Activated T-cell treated with anti-CD3 and anti-CD28 coated beads for 4 hours (primary cell): ENCODE results near the gene CALR3.
"Not testable (repeated sequence)": the region's sequence is repeated elsewhere in the genome, so short reads cannot be mapped to it uniquely, and the experiment has no call there.

Source experiments
- DNase-seq: peaks from one replicate; pipeline ENCODE4 v3.0.0-alpha.2; 2020

Gene CALR3

GRCh38 chr19:16456652-16457194 is 39.2 kb downstream of the CALR3 start:
- no peak for DNase-seq

GRCh38 chr19:16455489-16455888 is 40.5 kb downstream of the CALR3 start:
- no peak for DNase-seq

DNA sequence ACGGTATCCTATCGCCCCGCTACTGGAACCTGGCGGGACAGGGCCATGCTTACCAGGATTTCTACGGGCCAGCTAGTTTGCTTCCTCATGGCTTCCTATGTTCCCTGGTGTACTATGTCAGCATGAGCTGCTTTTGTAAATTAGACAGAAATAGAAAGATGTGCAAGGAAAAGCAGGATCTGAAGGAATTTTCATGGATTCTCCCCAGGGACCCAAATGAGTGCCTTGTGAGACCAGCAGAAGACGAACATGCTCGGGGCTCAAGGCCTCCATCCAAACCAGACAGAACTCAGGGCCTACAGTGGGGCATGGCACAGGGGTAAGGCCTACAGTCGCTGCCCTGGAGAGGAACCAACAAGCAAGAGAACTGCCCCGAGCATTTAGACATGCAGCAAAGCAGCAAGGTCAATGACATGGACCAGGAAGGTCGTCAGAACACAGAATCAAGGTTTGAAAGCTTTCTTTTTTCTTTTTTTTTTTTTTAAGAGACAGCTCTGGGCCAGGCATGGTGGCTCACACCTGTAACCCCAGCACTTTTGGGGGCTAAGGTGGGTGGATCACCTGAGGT is 41.5 kb downstream of the CALR3 start:
- DNase-seq: no peak

- DNase-seq: no peak
These were observed 43.6 kb downstream of the CALR3 start for GRCh38 chr19:16452325-16452724.

GRCh38 chr19:16449330-16449961 is 46.5 kb downstream of the CALR3 start:
- no peak for DNase-seq

DNA sequence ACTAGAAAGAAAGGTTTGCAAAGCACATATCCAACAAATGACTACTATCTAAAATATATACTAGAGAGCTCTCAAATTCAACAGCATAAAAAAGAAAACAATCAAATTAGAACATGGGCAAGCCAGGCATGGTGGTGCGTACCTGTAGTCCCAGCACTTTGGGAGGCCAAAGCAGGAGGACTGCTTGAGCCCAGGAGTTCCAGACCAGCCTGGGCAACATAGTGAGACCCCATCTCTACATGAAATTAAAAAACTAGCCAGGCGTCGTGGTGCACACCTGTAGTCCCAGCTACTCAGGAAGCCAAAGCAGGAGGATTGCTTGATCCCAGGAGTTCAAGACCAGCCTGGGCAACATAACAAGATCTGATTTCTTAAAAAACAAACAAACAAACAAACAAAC is 47.1 kb downstream of the CALR3 start:
- DNase-seq: not testable (repeated sequence)

DNA sequence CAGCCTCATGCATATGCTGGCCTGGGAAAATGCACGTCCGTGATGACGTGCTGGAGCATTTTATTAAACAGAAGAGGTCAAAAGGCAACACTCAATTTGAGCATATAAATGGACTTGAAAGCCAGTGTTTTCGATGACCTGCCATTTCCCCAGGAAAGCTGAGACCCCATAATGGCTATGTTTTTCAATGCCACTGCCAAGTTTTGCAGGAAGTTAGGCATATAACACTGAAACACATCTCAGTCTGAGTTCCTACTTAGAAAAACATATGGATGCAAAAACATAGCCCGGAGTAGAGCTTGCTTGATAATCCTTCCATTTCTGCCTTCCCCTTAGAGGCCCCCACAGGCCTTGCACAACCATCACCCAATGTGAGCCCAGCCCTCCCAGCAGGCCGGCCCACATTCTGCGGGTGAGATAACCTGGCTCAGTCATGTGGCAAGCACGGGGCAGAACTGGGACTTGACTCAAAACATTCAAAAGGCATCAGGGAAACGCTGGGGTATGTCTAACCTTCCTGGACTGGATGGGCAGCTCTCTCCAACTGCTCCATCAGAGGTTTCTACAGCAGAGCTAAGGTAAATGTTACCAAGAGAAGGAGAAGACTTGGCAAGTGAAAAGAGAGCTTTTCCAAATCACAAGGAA is 49.1 kb downstream of the CALR3 start:
- no peak for DNase-seq

- no peak for DNase-seq
These were observed 49.8 kb downstream of the CALR3 start for GRCh38 chr19:16446108-16446723.

GRCh38 chr19:16445238-16446107 is 50.5 kb downstream of the CALR3 start:
- no peak for DNase-seq

DNA sequence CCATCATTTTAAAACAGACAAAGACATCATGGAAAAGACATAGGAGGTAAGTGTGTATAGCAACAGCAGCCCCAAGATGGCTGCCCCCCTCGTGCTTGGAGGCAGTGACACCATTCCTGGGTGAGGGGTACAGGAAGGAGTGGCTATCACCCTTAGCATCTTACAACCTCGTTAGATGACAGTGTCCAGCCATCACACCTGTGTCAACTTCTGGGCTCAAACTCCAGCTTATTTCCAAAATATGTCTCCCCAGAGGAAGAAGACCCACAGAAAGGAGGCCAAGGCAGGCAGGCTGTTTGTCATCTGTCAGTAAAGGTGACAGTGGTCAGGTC is 51.7 kb downstream of the CALR3 start:
- no peak for DNase-seq

GRCh38 chr19:16442386-16443276 is 53.3 kb downstream of the CALR3 start:
- DNase-seq: no peak

- no peak for DNase-seq
These were observed 54.3 kb downstream of the CALR3 start for GRCh38 chr19:16441661-16442162.

DNA sequence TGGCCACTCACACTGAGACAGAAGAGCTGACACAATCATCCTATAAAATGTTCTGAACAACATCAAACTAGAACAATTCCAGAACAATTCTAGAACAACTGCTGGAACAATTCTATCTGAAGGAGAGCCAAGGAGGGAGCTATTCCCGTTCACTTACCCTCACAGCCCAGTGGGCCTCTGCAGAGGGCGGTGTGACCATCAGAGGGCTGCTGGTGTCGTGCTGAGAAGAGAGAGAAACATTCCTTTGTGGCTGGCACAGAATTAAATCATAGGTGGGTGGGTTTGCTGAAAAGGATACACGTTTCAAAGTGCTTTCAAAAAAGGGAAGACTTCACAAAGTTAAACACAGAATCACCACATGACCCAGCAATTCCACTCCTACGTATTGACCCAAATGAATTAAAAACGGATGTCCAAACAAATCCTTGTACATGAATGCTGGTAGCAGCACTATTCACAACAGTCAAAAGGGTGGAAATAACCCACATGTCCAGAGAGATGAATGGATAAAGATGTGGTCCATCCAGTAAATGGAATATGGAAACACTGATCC is 59.1 kb downstream of the CALR3 start:
- no peak for DNase-seq

GRCh38 chr19:16435999-16436650 is 59.8 kb downstream of the CALR3 start:
- no peak for DNase-seq

DNA sequence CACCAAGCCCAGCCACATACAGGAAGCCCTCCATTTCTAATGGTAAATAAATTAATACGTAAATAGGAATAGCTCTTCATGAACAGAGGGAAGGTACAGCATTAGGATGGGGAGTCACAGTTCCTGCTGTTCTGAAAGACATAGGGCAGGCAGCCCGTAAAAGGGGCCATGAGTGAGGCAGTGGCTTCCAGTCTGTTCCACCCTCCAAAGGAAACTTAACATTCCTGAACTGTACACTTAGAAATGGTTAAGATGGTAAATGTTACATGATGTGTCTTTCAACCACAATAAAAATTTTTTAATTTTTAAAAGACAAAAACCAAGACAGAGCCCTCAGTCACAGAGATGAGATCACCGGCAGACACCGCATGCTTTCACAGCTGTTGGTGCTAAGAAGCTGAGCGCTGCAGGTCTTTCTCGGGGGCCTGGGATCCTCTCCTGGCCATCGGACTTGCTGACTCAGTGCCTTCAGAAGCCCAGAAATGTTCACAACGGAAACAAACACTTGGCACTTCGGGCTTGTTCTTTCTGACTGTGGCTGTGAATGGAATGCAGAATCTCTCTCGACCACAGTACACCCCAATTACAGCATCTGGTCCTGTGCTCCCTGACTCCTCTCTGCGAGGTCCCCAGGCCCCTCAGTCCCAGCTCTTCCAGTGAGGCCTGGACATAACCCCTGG is 60.6 kb downstream of the CALR3 start:
- DNase-seq: no peak

- no peak for DNase-seq
These were observed 62.0 kb downstream of the CALR3 start for GRCh38 chr19:16433986-16434385.

GRCh38 chr19:16429759-16430091 is 66.2 kb downstream of the CALR3 start:
- DNase-seq: no peak

GRCh38 chr19:16429066-16429758 is 66.8 kb downstream of the CALR3 start:
- DNase-seq: no peak
